B cell (primary cell): ENCODE data around the gene ZNF804B. TPM values are rescaled to one million over a fixed set of nuclear protein-coding genes. Genes with fewer than 3 reads are reported as not detected.

Experiments used
- ATAC-seq: fragments of 200-7000 bp; cut with Tn5 transposase; one replicate; pipeline ENCODE4 v1.10.0; 2021; ENCODE audit warnings: low read depth, mild to moderate bottlenecking, moderate number of reproducible peaks, moderate library complexity
- CTCF ChIA-PET: fragments of 350-600 bp; sonication (Branson Sonifier 250); formaldehyde crosslinking; loops from one replicate; lab custom pipeline; 2021; ENCODE audit warnings: antibody characterized with exemption, inconsistent platforms; lab: Charles Lee
- POLR2A ChIA-PET: fragments of 350-600 bp; sonication (Branson Sonifier 250); formaldehyde crosslinking; loops from one replicate; lab custom pipeline; 2021; ENCODE audit warnings: antibody characterized with exemption; lab: Charles Lee
- DNase-seq: peaks from one replicate; pipeline ENCODE4 v3.0.0; 2013
- H2AFZ ChIP-seq: 2 replicates; pipeline ENCODE4 v1.6.1; 2012; ENCODE audit warnings: mild to moderate bottlenecking, low read depth, low read length; ENCODE audit not compliant: insufficient read depth, poor library complexity, severe bottlenecking
- H3K27ac ChIP-seq, 2 donors: 1 replicate in 1 of 2; 2 replicates in 1 of 2; pipeline ENCODE4 v1.5.1; 2012 to 2013; ENCODE audit warnings: low read length in 2 of 2, mild to moderate bottlenecking in 2 of 2, moderate library complexity in 1 of 2
- H3K27me3 ChIP-seq, 4 experiments: fragments of 200-600 bp in 1 of 4; sonication (generic) in 1 of 4; replicated peaks in 1 of 4; 1 replicate in 2 of 4; 2 replicates in 2 of 4; pipeline versions ENCODE4 v1.6.1 to v1.7.0; 2013 to 2016; ENCODE audit warnings: low read length in 3 of 4, mild to moderate bottlenecking in 2 of 4, mixed read lengths in 1 of 4, moderate library complexity in 1 of 4; ENCODE audit not compliant: insufficient read depth in 4 of 4, control insufficient read depth in 3 of 4; ENCODE audit errors: control extremely low read depth in 1 of 4
- H3K36me3 ChIP-seq, 2 experiments: replicated peaks in 1 of 2; 1 replicate in 1 of 2; 2 replicates in 1 of 2; pipeline versions ENCODE4 v1.6.1 to v1.7.1; 2013; ENCODE audit warnings: low read length in 1 of 2; ENCODE audit not compliant: insufficient read depth in 2 of 2, control insufficient read depth in 1 of 2; ENCODE audit errors: control extremely low read depth in 1 of 2, extremely low read depth in 1 of 2
- H3K4me1 ChIP-seq, 2 donors: fragments of 200-600 bp in 1 of 2; sonication (generic) in 1 of 2; 1 replicate in 1 of 2; 2 replicates in 1 of 2; pipeline versions ENCODE4 v1.5.1 to v1.6.1; 2013 to 2017; ENCODE audit warnings: low read length in 2 of 2; ENCODE audit not compliant: control insufficient read depth in 2 of 2, insufficient read depth in 2 of 2
- H3K4me2 ChIP-seq: replicated peaks from 2 replicates; pipeline ENCODE3; 2012; ENCODE audit warnings: mild to moderate bottlenecking, low read depth, low read length; ENCODE audit not compliant: poor library complexity, severe bottlenecking
- H3K4me3 ChIP-seq, 5 experiments: fragments of 200-600 bp in 1 of 5; sonication (generic) in 1 of 5; 1 replicate in 3 of 5; 2 replicates in 2 of 5; pipeline versions ENCODE4 v1.5.1 to v1.7.0; 2011 to 2016; ENCODE audit warnings: low read length in 4 of 5, mild to moderate bottlenecking in 4 of 5, low read depth in 2 of 5, control low read depth in 1 of 5, moderate library complexity in 1 of 5; ENCODE audit not compliant: insufficient read depth in 1 of 5; ENCODE audit errors: control extremely low read depth in 1 of 5, extremely low read depth in 1 of 5
- H3K79me2 ChIP-seq: fragments of 200-600 bp; sonication (generic); one replicate; pipeline ENCODE4 v1.6.0; 2016; ENCODE audit warnings: low read length; ENCODE audit not compliant: control insufficient read depth, insufficient read depth
- H3K9ac ChIP-seq: fragments of 200-600 bp; sonication (generic); 2 replicates; pipeline ENCODE4 v1.6.1; 2017; ENCODE audit warnings: mild to moderate bottlenecking, low read length, moderate library complexity
- H3K9me3 ChIP-seq, 3 donors: one replicate each; pipeline versions ENCODE4 v1.6.1 to v1.7.1; 2013; ENCODE audit warnings: low read length in 2 of 3; ENCODE audit not compliant: control insufficient read depth in 2 of 3, insufficient read depth in 1 of 3; ENCODE audit errors: control extremely low read depth in 1 of 3
- H4K20me1 ChIP-seq: 2 replicates; pipeline ENCODE4 v1.6.0; 2012; ENCODE audit warnings: mild to moderate bottlenecking, low read length; ENCODE audit not compliant: insufficient read depth, control insufficient read depth, poor library complexity, severe bottlenecking
- H3K27ac Mint-ChIP-seq: one replicate; pipeline ENCODE4 v1.8.0; 2021; ENCODE audit warnings: mixed read lengths
- H3K27me3 Mint-ChIP-seq: one replicate; pipeline ENCODE4 v1.8.0; 2021; ENCODE audit warnings: mixed read lengths
- H3K4me1 Mint-ChIP-seq: one replicate; pipeline ENCODE4 v1.8.0; 2021; ENCODE audit warnings: mixed read lengths
- H3K4me3 Mint-ChIP-seq: one replicate; pipeline ENCODE4 v1.8.0; 2021; ENCODE audit warnings: mixed read lengths
- H3K9me3 Mint-ChIP-seq: one replicate; pipeline ENCODE4 v1.8.0; 2022; ENCODE audit warnings: mixed read lengths; ENCODE audit not compliant: insufficient read depth
- EZH2 ChIP-seq: IDR thresholded peaks from 2 replicates; pipeline ENCODE4 v1.6.1; 2012; ENCODE audit warnings: borderline replicate concordance, low read depth, mild to moderate bottlenecking, moderate library complexity, low read length; ENCODE audit not compliant: insufficient read depth, poor library complexity, severe bottlenecking
- WGBS: methylation state at CpG from one replicate; pipeline ENCODE4 v1.1.5; 2013; ENCODE audit warnings: missing lambda C conversion rate; ENCODE audit not compliant: insufficient coverage; 5-methylcytosine and 5-hydroxymethylcytosine counted together
- intact Hi-C: fragments of 100-400 bp; cut with micrococcal nuclease; formaldehyde crosslinking; loops from one replicate; pipeline ENCODE4 v1.10.0; 2022
- polyA plus RNA-seq: library from polyadenylated mRNA; depleted of rRNA; stranded (reverse); fragments of >200 nt; gene quantifications from 2 replicates; pipeline ENCODE4 v1.2.3, GENCODE V29; 2012
- total RNA-seq, 2 donors: library from RNA; stranded (reverse); fragments of 120-200 nt in 1 of 2; gene quantifications; 1 replicate in 1 of 2; 2 replicates in 1 of 2; pipeline versions ENCODE4 v1.2.3 to v1.2.4, GENCODE V29; 2013 to 2022
- TF ChIP-seq, protein P1 (sequence below): fragments of 200-600 bp; IDR thresholded peaks from one replicate; pipeline ENCODE4 v1.8.0; 2022; ENCODE audit warnings: antibody characterized with exemption, mild to moderate bottlenecking

ZNF804B gene
- total and polyA plus RNA-seq, 2 donors (not counting 1 experiment from before 2014, with no cell fraction given) = not detected

- Histone ChIP-seq H3K79me2 (no peaks in the 10 kb centered on the region), H3K27me3 (peaks cover 0 to 11% (median 6%) of the 10 kb centered on the region in 4 experiments), H3K4me3 (no peak overlapping the region), H2AFZ (no peak overlapping the region), H3K4me2 (no peak overlapping the region), H3K36me3 (no peaks in the 10 kb centered on the region), H4K20me1 (no peaks in the 10 kb centered on the region), H3K27ac (no peak overlapping the region), H3K9ac (no peak overlapping the region), H3K4me1 (no peaks in the 10 kb centered on the region), H3K9me3 (no peaks in the 10 kb centered on the region)
- Mint-ChIP-seq H3K9me3 (no peaks in the 10 kb centered on the region), H3K4me1 (peaks cover 3% of the 10 kb centered on the region), H3K4me3 (no peak overlapping the region), H3K27me3 (peaks cover 25% of the 10 kb centered on the region), H3K27ac (no peak overlapping the region)
- intact Hi-C loops = no loop called here
- TF ChIP-seq, protein P1, sequence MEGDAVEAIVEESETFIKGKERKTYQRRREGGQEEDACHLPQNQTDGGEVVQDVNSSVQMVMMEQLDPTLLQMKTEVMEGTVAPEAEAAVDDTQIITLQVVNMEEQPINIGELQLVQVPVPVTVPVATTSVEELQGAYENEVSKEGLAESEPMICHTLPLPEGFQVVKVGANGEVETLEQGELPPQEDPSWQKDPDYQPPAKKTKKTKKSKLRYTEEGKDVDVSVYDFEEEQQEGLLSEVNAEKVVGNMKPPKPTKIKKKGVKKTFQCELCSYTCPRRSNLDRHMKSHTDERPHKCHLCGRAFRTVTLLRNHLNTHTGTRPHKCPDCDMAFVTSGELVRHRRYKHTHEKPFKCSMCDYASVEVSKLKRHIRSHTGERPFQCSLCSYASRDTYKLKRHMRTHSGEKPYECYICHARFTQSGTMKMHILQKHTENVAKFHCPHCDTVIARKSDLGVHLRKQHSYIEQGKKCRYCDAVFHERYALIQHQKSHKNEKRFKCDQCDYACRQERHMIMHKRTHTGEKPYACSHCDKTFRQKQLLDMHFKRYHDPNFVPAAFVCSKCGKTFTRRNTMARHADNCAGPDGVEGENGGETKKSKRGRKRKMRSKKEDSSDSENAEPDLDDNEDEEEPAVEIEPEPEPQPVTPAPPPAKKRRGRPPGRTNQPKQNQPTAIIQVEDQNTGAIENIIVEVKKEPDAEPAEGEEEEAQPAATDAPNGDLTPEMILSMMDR = no peak
- TF ChIP-seq EZH2 = no peak
- ChIA-PET POLR2A (no interaction called here), CTCF (no interaction called here)
- no peak for DNase-seq
- ATAC-seq = no peak
- no CpG with 5 or more reads among the region's 1 CpG for whole genome bisulfite sequencing
Measured at GRCh38 chr7:88761779-88762178, 2.3 kb downstream of the ZNF804B start.

- H3K4me1 Mint-ChIP-seq = no peaks in the 10 kb centered on the region
- H3K9me3 Mint-ChIP-seq = no peaks in the 10 kb centered on the region
- DNase-seq = no peak
- H2AFZ ChIP-seq = no peak overlapping the region
- no peaks in the 10 kb centered on the region for H3K27me3 ChIP-seq
- no peak overlapping the region for H3K27ac Mint-ChIP-seq
- no peak overlapping the region for H3K9ac ChIP-seq
- WGBS = no CpG with 5 or more reads among the region's 1 CpG
- no peaks in the 10 kb centered on the region for H3K36me3 ChIP-seq
- CTCF ChIA-PET = no interaction called here
- no peaks in the 10 kb centered on the region for H3K9me3 ChIP-seq
- no peak overlapping the region for H3K4me3 ChIP-seq
- H3K27me3 Mint-ChIP-seq = no peaks in the 10 kb centered on the region
- H3K4me2 ChIP-seq = no peak overlapping the region
- H3K27ac ChIP-seq = no peak overlapping the region
- no peak for ATAC-seq
- no peaks in the 10 kb centered on the region for H3K4me1 ChIP-seq
- H3K4me3 Mint-ChIP-seq = no peak overlapping the region
- intact Hi-C loops = no loop called here
- POLR2A ChIA-PET = no interaction called here
- no peak for TF ChIP-seq EZH2
- TF ChIP-seq, protein P1 = no peak
- no peaks in the 10 kb centered on the region for H3K79me2 ChIP-seq
- no peaks in the 10 kb centered on the region for H4K20me1 ChIP-seq
Measured at GRCh38 chr7:88771417-88771816, 11.9 kb downstream of the ZNF804B start.
